Smooth muscle cell (in vitro differentiated cells): ENCODE data around the gene CCDC7. TPM values are rescaled to one million over a fixed set of nuclear protein-coding genes. Genes with fewer than 3 reads are reported as not detected.
"Not testable (repeated sequence)": the region's sequence is repeated elsewhere in the genome, so short reads cannot be mapped to it uniquely, and the experiment has no call there.

ENCODE experiments used
- DNase-seq: peaks from one replicate; lab custom pipeline; 2025; ENCODE audit not compliant: unreplicated experiment; lab: John Stamatoyannopoulos, UW
- H2AFZ ChIP-seq: fragments of 200-600 bp; sonication (generic); 2 replicates; pipeline ENCODE4 v1.6.0; 2016; ENCODE audit warnings: antibody characterized with exemption, low read depth, mild to moderate bottlenecking
- H3F3A ChIP-seq: fragments of 200-600 bp; sonication (generic); 2 replicates; pipeline ENCODE4 v1.6.0; 2017; ENCODE audit warnings: antibody characterized with exemption, low read depth
- H3K27ac ChIP-seq: fragments of 200-600 bp; sonication (generic); 2 replicates; pipeline ENCODE4 v1.5.1; 2016; ENCODE audit warnings: low read depth, mild to moderate bottlenecking
- H3K27me3 ChIP-seq: fragments of 200-600 bp; sonication (generic); 2 replicates; pipeline ENCODE4 v1.6.1; 2016; ENCODE audit warnings: low read depth, mild to moderate bottlenecking
- H3K36me3 ChIP-seq: fragments of 200-600 bp; sonication (generic); 2 replicates; pipeline ENCODE4 v1.5.1; 2016; ENCODE audit warnings: low read depth
- H3K4me1 ChIP-seq: fragments of 200-600 bp; sonication (generic); 2 replicates; pipeline ENCODE4 v1.5.1; 2016; ENCODE audit warnings: low read depth
- H3K4me2 ChIP-seq: fragments of 200-600 bp; sonication (generic); 2 replicates; pipeline ENCODE4 v1.6.0; 2016; ENCODE audit warnings: mild to moderate bottlenecking
- H3K4me3 ChIP-seq: fragments of 200-600 bp; sonication (generic); 2 replicates; pipeline ENCODE4 v1.5.1; 2016; ENCODE audit warnings: mild to moderate bottlenecking
- H3K79me2 ChIP-seq: fragments of 200-600 bp; sonication (generic); 2 replicates; pipeline ENCODE4 v1.6.0; 2016; ENCODE audit warnings: low read depth, mild to moderate bottlenecking
- H3K9ac ChIP-seq: fragments of 200-600 bp; sonication (generic); 2 replicates; pipeline ENCODE4 v1.6.0; 2016; ENCODE audit warnings: low read depth
- H3K9me3 ChIP-seq: fragments of 200-600 bp; sonication (generic); replicated peaks from 2 replicates; pipeline ENCODE4 v1.5.1; 2016; ENCODE audit warnings: low read depth
- H4K20me1 ChIP-seq: fragments of 200-600 bp; sonication (generic); 2 replicates; pipeline ENCODE4 v1.6.0; 2016; ENCODE audit warnings: low read depth
- WGBS: methylation state at CpG from one replicate; pipeline ENCODE4 v1.1.7; 2016; ENCODE audit warnings: low lambda C conversion rate; 5-methylcytosine and 5-hydroxymethylcytosine counted together
- polyA plus RNA-seq: library from polyadenylated mRNA; unstranded; fragments of >200 nt; fragmentation: Nextera tagmentation; extraction: Ambion mirVana; gene quantifications from 2 replicates; pipeline ENCODE4 v1.2.1, GENCODE V29; 2016
- total RNA-seq: library from RNA; depleted of rRNA; stranded (reverse); fragments of >200 nt; gene quantifications from 2 replicates; pipeline ENCODE4 v1.2.3, GENCODE V29; 2014
- TF ChIP-seq, protein P1 (sequence below): fragments of 200-600 bp; sonication (generic); IDR thresholded peaks from 2 replicates; pipeline ENCODE4 v1.5.1; 2017; ENCODE audit warnings: borderline replicate concordance, mild to moderate bottlenecking, antibody characterized with exemption; ENCODE audit not compliant: insufficient read depth, poor library complexity, severe bottlenecking

The CCDC7 gene
- total and polyA plus RNA-seq, 2 experiments from 2014 or later, result 1.5 to 4.2 TPM

DNA sequence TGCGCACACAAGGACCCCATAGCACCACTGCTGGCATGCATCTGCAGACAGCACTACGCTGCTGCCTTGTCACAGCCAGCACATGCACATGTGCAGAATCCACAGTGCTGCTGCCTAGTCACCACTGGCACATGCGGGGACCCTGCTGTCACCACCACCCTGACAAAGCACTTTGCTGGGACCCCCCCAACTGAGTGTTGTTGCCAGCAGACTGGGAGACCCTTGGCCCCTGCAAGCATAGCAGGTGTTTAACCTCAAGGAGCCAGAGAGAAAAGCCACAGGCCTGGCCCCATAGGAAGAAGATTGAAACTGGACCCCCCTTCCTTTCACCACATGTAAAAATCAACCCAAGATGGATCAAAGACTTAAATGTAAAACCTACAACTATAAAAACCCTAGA, 300.9 kb downstream of the CCDC7 start:
- H4K20me1 ChIP-seq, result no peaks in the 10 kb centered on the region
- H3K79me2 ChIP-seq, result no peaks in the 10 kb centered on the region
- no peak for DNase-seq
- 92% methylated on average over 3 of the region's 3 CpGs for WGBS
- H3K4me3 ChIP-seq, result no peak overlapping the region
- no peaks in the 10 kb centered on the region for H3K9me3 ChIP-seq
- H3K4me2 ChIP-seq, result no peak overlapping the region
- H3K4me1 ChIP-seq, result no peaks in the 10 kb centered on the region
- TF ChIP-seq, protein P1, sequence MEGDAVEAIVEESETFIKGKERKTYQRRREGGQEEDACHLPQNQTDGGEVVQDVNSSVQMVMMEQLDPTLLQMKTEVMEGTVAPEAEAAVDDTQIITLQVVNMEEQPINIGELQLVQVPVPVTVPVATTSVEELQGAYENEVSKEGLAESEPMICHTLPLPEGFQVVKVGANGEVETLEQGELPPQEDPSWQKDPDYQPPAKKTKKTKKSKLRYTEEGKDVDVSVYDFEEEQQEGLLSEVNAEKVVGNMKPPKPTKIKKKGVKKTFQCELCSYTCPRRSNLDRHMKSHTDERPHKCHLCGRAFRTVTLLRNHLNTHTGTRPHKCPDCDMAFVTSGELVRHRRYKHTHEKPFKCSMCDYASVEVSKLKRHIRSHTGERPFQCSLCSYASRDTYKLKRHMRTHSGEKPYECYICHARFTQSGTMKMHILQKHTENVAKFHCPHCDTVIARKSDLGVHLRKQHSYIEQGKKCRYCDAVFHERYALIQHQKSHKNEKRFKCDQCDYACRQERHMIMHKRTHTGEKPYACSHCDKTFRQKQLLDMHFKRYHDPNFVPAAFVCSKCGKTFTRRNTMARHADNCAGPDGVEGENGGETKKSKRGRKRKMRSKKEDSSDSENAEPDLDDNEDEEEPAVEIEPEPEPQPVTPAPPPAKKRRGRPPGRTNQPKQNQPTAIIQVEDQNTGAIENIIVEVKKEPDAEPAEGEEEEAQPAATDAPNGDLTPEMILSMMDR, result no peak
- H2AFZ ChIP-seq, result no peak overlapping the region
- no peaks in the 10 kb centered on the region for H3F3A ChIP-seq
- H3K27me3 ChIP-seq, result no peaks in the 10 kb centered on the region
- H3K27ac ChIP-seq, result no peak overlapping the region
- H3K9ac ChIP-seq, result no peak overlapping the region
- H3K36me3 ChIP-seq, result no peaks in the 10 kb centered on the region

- no peak for DNase-seq
- TF ChIP-seq, protein P1, result no peak
- 60% methylated on average over 4 of the region's 4 CpGs for WGBS
Measured at GRCh38 chr10:32751582-32751981, 305.6 kb downstream of the CCDC7 start.

GRCh38 chr10:32754900-32755299, 309.0 kb downstream of the CCDC7 start:
- not testable (repeated sequence) for H2AFZ ChIP-seq, H3K27ac ChIP-seq, H3K4me3 ChIP-seq, H3K4me2 ChIP-seq, H3K9ac ChIP-seq, H3K79me2 ChIP-seq, H3K4me1 ChIP-seq, H3K36me3 ChIP-seq, H3K27me3 ChIP-seq, H3K9me3 ChIP-seq, H3F3A ChIP-seq, H4K20me1 ChIP-seq, DNase-seq
- WGBS, result 79% methylated on average over 5 of the region's 5 CpGs

More at GRCh38 chr10:32751582-32751981, 305.6 kb downstream of the CCDC7 start:
- no peak overlapping the region for H3K4me3 ChIP-seq
- H3K4me1 ChIP-seq, result no peaks in the 10 kb centered on the region
- H3F3A ChIP-seq, result no peaks in the 10 kb centered on the region
- no peak overlapping the region for H3K27ac ChIP-seq
- no peaks in the 10 kb centered on the region for H3K36me3 ChIP-seq
- no peaks in the 10 kb centered on the region for H3K9me3 ChIP-seq
- H4K20me1 ChIP-seq, result no peaks in the 10 kb centered on the region
- H3K4me2 ChIP-seq, result no peak overlapping the region
- no peak overlapping the region for H3K9ac ChIP-seq
- no peaks in the 10 kb centered on the region for H3K79me2 ChIP-seq
- H3K27me3 ChIP-seq, result no peaks in the 10 kb centered on the region
- no peak overlapping the region for H2AFZ ChIP-seq

GRCh38 chr10:32771217-32771616, 325.3 kb downstream of the CCDC7 start:
- no peak for DNase-seq
- no peak overlapping the region for H3K4me3 ChIP-seq
- no peaks in the 10 kb centered on the region for H3F3A ChIP-seq
- no peak overlapping the region for H3K9ac ChIP-seq
- no peak overlapping the region for H3K27ac ChIP-seq
- no peaks in the 10 kb centered on the region for H3K4me1 ChIP-seq
- H3K27me3 ChIP-seq, result no peaks in the 10 kb centered on the region
- H3K79me2 ChIP-seq, result no peaks in the 10 kb centered on the region
- no peaks in the 10 kb centered on the region for H4K20me1 ChIP-seq
- no peaks in the 10 kb centered on the region for H3K9me3 ChIP-seq
- H3K4me2 ChIP-seq, result no peak overlapping the region
- TF ChIP-seq, protein P1, result no peak
- H2AFZ ChIP-seq, result no peak overlapping the region
- H3K36me3 ChIP-seq, result no peaks in the 10 kb centered on the region
